Measurements from ENCODE around the gene TIFAB. TPM values are rescaled to one million over a fixed set of nuclear protein-coding genes. Genes with fewer than 3 reads are reported as not detected.
"Not testable (repeated sequence)": the region's sequence is repeated elsewhere in the genome, so short reads cannot be mapped to it uniquely, and the experiment has no call there.

Gene TIFAB, protein sequence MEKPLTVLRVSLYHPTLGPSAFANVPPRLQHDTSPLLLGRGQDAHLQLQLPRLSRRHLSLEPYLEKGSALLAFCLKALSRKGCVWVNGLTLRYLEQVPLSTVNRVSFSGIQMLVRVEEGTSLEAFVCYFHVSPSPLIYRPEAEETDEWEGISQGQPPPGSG
- not detected for polyA plus RNA-seq (2013, experiment 1 of 4)
- polyA plus RNA-seq (2013, experiment 2 of 4), result not detected
- polyA plus RNA-seq (2013, experiment 3 of 4), result not detected
- polyA plus RNA-seq (2013, experiment 4 of 4), result not detected

DNA sequence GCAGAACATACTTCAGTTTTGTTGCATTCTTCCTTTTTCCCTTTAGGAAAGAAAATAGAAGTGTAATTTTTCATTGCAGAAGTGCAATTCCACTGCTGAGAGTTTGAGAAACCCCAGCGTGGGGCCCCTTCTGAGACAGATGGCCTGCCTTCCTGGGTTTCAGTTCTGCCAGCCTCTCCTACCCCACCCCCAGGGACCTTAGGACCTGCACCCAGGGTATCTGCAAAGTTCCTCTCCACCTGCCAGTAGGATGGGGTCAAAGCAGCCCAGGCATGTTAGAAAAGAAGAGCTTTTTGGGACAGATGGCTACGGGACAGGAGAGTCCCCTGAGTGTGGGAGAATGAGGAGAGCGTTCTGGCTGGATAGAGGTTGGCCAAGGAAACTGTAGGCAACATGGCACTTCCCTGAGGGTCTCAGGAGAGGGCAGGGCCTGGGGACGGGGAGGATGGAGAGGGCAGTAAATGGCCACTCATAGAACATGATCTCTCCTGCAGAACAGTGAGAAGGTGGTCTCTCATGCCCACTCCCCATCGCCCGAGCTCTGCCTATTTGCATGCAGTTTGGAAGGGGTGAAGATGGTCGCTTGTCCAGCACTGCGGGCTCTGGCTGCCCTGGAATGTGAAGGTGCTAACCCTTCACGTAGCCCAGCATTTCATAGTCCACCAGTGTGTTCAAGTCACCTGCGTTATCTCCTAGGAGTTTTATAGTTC lies at the start of gene TIFAB:
Gene TIFAB (minus strand): TSS at position 31 of the 710 bp plus-strand sequence. CDS start 2,412 bp downstream, outside the sequence.
- H3K4me3 ChIP-seq (ENCODE audit: insufficient read depth, low read depth, low read length), result no peak within 1 kb of the TSS
- H3K27ac ChIP-seq (ENCODE audit: insufficient read depth, low read depth, low read length, poor library complexity, severe bottlenecking), result no peak within 1 kb of the TSS
- peaks cover 17% of the 10 kb centered on the region for H3K27me3 ChIP-seq (ENCODE audit: control insufficient read depth, insufficient read depth, low read length, poor library complexity, severe bottlenecking)
- H3K36me3 ChIP-seq (ENCODE audit: control insufficient read depth, insufficient read depth, low read length), result no peaks in the 10 kb centered on the region
- no peaks in the 10 kb centered on the region for H3K4me1 ChIP-seq (ENCODE audit: control insufficient read depth, insufficient read depth, low read length)
- WGBS, 2 experiments, result 90 to 92% methylated on average over 10 of the region's 10 CpGs
- no peaks in the 10 kb centered on the region for H3K9me3 ChIP-seq (ENCODE audit: control insufficient read depth, low read length)

GRCh38 chr5:135498637-135498995 lies 46.5 kb upstream of the TIFAB start:
- H3K27ac ChIP-seq (ENCODE audit: insufficient read depth, low read depth, low read length, poor library complexity, severe bottlenecking), result no peak overlapping the region
- H3K4me3 ChIP-seq (ENCODE audit: insufficient read depth, low read depth, low read length), result no peak overlapping the region
- H3K4me1 ChIP-seq (ENCODE audit: control insufficient read depth, insufficient read depth, low read length), result peaks cover 29% of the 10 kb centered on the region
- WGBS, 2 experiments, result 59 to 67% methylated on average over 2 of the region's 2 CpGs
- H3K27me3 ChIP-seq (ENCODE audit: control insufficient read depth, insufficient read depth, low read length, poor library complexity, severe bottlenecking), result peaks cover 99% of the 10 kb centered on the region
- no peaks in the 10 kb centered on the region for H3K36me3 ChIP-seq (ENCODE audit: control insufficient read depth, insufficient read depth, low read length)
- H3K9me3 ChIP-seq (ENCODE audit: control insufficient read depth, low read length), result no peaks in the 10 kb centered on the region

- Histone ChIP-seq H3K4me3 (ENCODE audit: insufficient read depth, low read depth, low read length) (no peak overlapping the region), H3K9me3 (ENCODE audit: control insufficient read depth, low read length) (no peaks in the 10 kb centered on the region), H3K27ac (ENCODE audit: insufficient read depth, low read depth, low read length, poor library complexity, severe bottlenecking) (no peak overlapping the region), H3K36me3 (ENCODE audit: control insufficient read depth, insufficient read depth, low read length) (no peaks in the 10 kb centered on the region), H3K27me3 (ENCODE audit: control insufficient read depth, insufficient read depth, low read length, poor library complexity, severe bottlenecking) (peaks cover 99% of the 10 kb centered on the region), H3K4me1 (ENCODE audit: control insufficient read depth, insufficient read depth, low read length) (peaks cover 29% of the 10 kb centered on the region)
- 61 to 64% methylated on average over 8 of the region's 8 CpGs for WGBS, 2 experiments
These were observed 46.0 kb upstream of the TIFAB start for GRCh38 chr5:135497971-135498636.

DNA sequence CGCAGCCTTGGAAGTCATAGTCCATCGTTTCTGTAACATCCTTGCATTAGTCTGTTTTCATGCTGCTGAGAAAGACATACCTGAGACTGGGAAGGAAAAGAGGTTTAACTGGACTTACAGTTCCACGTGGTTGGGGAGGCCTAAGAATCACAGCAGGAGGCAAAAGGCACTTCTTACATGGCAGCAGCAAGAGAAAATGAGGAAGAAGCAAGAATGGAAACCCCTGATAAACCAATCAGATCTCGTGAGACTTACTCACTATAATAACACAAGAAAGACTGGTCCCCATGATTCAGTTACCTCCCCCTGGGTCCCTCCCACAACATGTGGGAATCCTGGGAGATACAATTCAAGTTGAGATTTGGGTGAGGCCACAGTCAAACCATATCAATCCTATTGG lies 43.4 kb upstream of the TIFAB start:
- H3K27ac ChIP-seq (ENCODE audit: insufficient read depth, low read depth, low read length, poor library complexity, severe bottlenecking); H3K9me3 ChIP-seq (ENCODE audit: control insufficient read depth, low read length); H3K36me3 ChIP-seq (ENCODE audit: control insufficient read depth, insufficient read depth, low read length); H3K4me3 ChIP-seq (ENCODE audit: insufficient read depth, low read depth, low read length): not testable (repeated sequence)
- peaks cover 46% of the 10 kb centered on the region for H3K4me1 ChIP-seq (ENCODE audit: control insufficient read depth, insufficient read depth, low read length)
- WGBS, 2 experiments, result 69 to 77% methylated on average over 4 of the region's 4 CpGs
- peaks cover 99% of the 10 kb centered on the region for H3K27me3 ChIP-seq (ENCODE audit: control insufficient read depth, insufficient read depth, low read length, poor library complexity, severe bottlenecking)

DNA sequence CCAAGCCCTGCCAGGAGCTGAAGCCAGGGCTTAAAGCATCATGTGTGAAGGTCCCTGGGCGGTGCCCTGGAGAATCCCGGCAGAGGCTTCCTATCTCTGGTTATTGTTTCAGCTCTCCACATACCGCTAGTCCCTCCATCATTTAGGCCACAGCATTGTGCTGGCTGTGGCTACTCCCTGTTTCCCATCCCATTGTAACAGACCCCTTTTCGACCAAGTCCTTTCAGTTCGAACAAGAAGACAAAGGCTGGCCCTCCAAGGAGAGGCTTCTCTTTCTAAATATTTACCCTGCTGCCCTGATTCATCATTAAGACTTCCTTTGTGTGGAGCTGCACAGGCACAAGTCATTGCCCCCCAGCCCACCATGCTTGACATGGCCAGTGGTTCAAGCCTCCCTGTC lies 42.0 kb upstream of the TIFAB start:
- Histone ChIP-seq H3K9me3 (ENCODE audit: control insufficient read depth, low read length) (no peaks in the 10 kb centered on the region), H3K4me3 (ENCODE audit: insufficient read depth, low read depth, low read length) (no peak overlapping the region), H3K27me3 (ENCODE audit: control insufficient read depth, insufficient read depth, low read length, poor library complexity, severe bottlenecking) (peaks cover 100% of the 10 kb centered on the region), H3K36me3 (ENCODE audit: control insufficient read depth, insufficient read depth, low read length) (no peaks in the 10 kb centered on the region), H3K27ac (ENCODE audit: insufficient read depth, low read depth, low read length, poor library complexity, severe bottlenecking) (no peak overlapping the region), H3K4me1 (ENCODE audit: control insufficient read depth, insufficient read depth, low read length) (peaks cover 58% of the 10 kb centered on the region)
- 36% methylated on average over 5 of the region's 5 CpGs for WGBS, 2 experiments

GRCh38 chr5:135493406-135494180 lies 41.4 kb upstream of the TIFAB start:
- H3K27ac ChIP-seq (ENCODE audit: insufficient read depth, low read depth, low read length, poor library complexity, severe bottlenecking), result no peak overlapping the region
- WGBS, 2 experiments, result 85 to 88% methylated on average over 8 of the region's 8 CpGs
- H3K36me3 ChIP-seq (ENCODE audit: control insufficient read depth, insufficient read depth, low read length), result no peaks in the 10 kb centered on the region
- H3K4me1 ChIP-seq (ENCODE audit: control insufficient read depth, insufficient read depth, low read length), result peaks cover 53% of the 10 kb centered on the region
- H3K27me3 ChIP-seq (ENCODE audit: control insufficient read depth, insufficient read depth, low read length, poor library complexity, severe bottlenecking), result peaks cover 100% of the 10 kb centered on the region
- H3K9me3 ChIP-seq (ENCODE audit: control insufficient read depth, low read length), result no peaks in the 10 kb centered on the region
- no peak overlapping the region for H3K4me3 ChIP-seq (ENCODE audit: insufficient read depth, low read depth, low read length)

DNA sequence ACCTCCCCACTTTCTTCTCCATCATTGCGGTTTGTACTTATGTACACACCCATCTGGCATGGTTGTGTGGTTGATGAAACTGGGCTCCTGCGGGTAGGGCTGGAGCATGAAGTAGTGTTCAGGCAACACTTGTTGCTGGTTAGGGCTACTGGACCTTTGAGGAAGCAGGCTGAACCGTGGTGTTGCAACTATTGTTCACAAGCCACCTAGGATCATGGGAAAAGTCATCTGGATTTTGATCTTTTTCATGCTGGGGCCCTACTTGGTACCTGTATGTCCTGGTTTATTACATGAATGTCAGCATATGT lies 40.1 kb upstream of the TIFAB start:
- Histone ChIP-seq H3K27me3 (ENCODE audit: control insufficient read depth, insufficient read depth, low read length, poor library complexity, severe bottlenecking) (peaks cover 100% of the 10 kb centered on the region), H3K27ac (ENCODE audit: insufficient read depth, low read depth, low read length, poor library complexity, severe bottlenecking) (no peak overlapping the region), H3K4me3 (ENCODE audit: insufficient read depth, low read depth, low read length) (no peak overlapping the region), H3K9me3 (ENCODE audit: control insufficient read depth, low read length) (no peaks in the 10 kb centered on the region), H3K36me3 (ENCODE audit: control insufficient read depth, insufficient read depth, low read length) (no peaks in the 10 kb centered on the region), H3K4me1 (ENCODE audit: control insufficient read depth, insufficient read depth, low read length) (peaks cover 56% of the 10 kb centered on the region)
- 53 to 70% methylated on average over 3 of the region's 3 CpGs for WGBS, 2 experiments

DNA sequence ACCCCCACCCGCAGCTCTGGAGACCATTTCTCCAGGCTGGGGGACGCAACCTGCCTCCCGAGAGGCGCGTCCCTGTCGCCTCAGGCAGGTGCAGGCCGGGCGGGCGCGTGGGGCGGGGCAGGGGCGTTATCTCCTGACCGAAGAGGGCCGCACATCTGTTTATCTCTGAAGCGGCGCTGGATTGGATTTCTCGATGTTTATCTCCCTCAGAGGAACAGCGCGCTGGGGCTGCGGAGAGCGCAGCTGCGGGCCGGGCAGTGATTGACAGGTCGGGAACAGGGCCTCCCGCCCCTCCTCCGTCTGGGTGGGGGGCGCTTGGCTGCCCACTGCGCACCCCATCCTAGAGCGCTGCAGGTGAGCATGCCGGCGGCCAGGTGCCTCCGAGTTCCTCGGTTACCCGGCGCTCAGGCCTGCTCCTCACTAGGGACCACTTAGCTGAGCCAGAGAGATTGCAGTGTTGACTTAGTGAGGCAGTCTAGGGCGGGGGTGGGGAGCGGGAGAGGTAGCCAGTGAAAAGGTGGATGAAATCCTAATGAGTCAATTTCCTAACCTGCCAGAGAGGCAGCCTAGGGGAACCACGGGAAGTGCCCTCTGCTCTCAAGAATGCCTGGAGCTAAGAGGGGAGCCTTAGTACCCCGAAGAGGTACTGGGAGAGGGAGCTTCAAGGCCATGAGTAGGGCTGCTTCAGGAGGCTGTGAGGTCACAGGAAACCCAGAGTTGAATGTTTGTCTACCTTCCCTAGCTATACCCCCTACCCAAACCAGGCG lies 39.6 kb upstream of the TIFAB start:
- Histone ChIP-seq H3K4me3 (ENCODE audit: insufficient read depth, low read depth, low read length) (peak overlapping the region; percentile 2), H3K4me1 (ENCODE audit: control insufficient read depth, insufficient read depth, low read length) (peaks cover 61% of the 10 kb centered on the region), H3K27ac (ENCODE audit: insufficient read depth, low read depth, low read length, poor library complexity, severe bottlenecking) (no peak overlapping the region), H3K9me3 (ENCODE audit: control insufficient read depth, low read length) (no peaks in the 10 kb centered on the region), H3K36me3 (ENCODE audit: control insufficient read depth, insufficient read depth, low read length) (no peaks in the 10 kb centered on the region), H3K27me3 (ENCODE audit: control insufficient read depth, insufficient read depth, low read length, poor library complexity, severe bottlenecking) (peaks cover 100% of the 10 kb centered on the region)
- WGBS, 2 experiments, result 3% methylated on average over 40 of the region's 40 CpGs

GRCh38 chr5:135491038-135491551 lies 38.9 kb upstream of the TIFAB start:
- H3K36me3 ChIP-seq (ENCODE audit: control insufficient read depth, insufficient read depth, low read length), result no peaks in the 10 kb centered on the region
- peaks cover 100% of the 10 kb centered on the region for H3K27me3 ChIP-seq (ENCODE audit: control insufficient read depth, insufficient read depth, low read length, poor library complexity, severe bottlenecking)
- no peak overlapping the region for H3K27ac ChIP-seq (ENCODE audit: insufficient read depth, low read depth, low read length, poor library complexity, severe bottlenecking)
- H3K4me1 ChIP-seq (ENCODE audit: control insufficient read depth, insufficient read depth, low read length), result peaks cover 61% of the 10 kb centered on the region
- no peaks in the 10 kb centered on the region for H3K9me3 ChIP-seq (ENCODE audit: control insufficient read depth, low read length)
- H3K4me3 ChIP-seq (ENCODE audit: insufficient read depth, low read depth, low read length), result peak overlapping the region; percentile 8
- 4 to 5% methylated on average over 14 of the region's 14 CpGs for WGBS, 2 experiments

Data from ectodermal cell (in vitro differentiated cells).